Activated CD4-positive, alpha-beta T cell treated with anti-CD3 and anti-CD28 coated beads, Interleukin-2, amount 50 U/mL, for 24 hours (primary cell): ENCODE results near the gene STX11.
A peak's percentile ranks its signal among the peaks of the same experiment; 100 is the strongest.
"Not testable (repeated sequence)": the region's sequence is repeated elsewhere in the genome, so short reads cannot be mapped to it uniquely, and the experiment has no call there.

Experiments used
- DNase-seq, 2 donors: peaks; one replicate each; pipeline ENCODE4 v3.0.0-alpha.2; 2020; ENCODE audit warnings: low read depth in 1 of 2, low spot score in 1 of 2

The STX11 gene

DNA sequence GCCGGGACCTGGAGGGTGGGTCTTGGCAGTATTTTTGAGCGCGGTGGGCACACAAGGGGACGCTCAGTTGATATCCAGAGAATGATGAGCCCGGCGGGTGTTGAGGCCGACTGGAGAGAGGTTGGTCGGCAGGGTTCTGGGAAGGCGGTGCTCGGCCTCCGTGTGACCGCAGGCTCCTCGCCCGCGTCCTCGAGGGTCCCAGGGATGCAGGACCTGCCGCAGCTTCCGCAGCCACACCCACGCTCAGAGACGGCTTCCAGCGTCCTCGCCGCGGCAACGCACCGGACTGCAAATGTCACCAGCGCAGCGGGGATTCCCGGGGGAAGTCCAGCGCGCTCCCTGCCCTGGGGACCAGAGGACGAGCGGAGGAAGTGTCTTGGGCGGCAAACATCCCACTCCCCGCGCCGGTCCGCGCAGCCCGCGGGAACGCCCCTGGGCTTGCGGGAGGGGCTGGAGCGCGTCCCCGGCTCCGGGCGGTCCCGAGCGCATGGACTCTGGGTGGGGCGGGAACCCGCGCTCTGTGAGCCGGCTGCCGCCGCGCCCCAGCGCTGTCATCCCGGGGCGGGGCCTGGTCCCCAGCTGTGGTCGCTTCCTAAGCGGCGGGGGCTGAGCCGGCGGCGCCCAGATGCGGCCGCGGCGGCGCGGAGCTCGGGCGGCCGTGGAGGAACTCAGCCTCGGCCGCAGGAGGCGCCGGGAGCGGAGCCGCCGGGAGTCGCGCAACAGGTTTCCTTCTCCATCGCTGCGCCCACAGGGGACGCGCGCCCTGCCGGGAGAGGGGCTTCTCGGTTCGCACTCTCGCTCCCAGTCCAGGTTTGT, at the start of gene STX11:
TSS of gene STX11 (plus strand) at position 624 of the 816 bp plus-strand sequence. CDS start 36,111 bp downstream, outside the sequence.
- DNase-seq, result peak; percentile 71 to 75

DNA sequence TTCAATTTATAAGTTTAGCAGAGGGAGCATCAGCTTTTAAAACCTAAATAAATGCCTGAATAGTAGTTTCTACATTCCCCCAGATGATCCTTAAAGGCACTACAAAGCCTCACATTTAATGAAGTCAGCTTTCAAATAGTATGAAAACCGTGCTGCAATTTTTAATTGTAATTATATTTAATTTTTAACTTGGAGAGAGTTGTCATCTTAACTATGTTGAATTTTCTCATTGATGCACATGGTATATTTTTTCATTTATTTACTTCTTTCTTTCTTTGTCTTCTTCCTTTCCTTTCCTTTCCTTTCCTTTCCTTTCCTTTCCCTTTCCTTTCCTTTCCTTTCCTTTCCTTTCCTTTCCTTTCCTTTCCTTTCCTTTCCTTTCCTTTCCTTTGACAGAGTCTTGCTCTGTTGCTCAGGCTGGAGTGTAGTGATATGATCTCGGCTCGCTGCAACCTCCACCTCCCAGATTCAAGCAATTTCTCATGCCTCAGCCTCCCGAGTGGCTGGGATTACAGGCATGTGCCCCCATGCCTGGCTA, 47.2 kb upstream of the STX11 start:
- no peak for DNase-seq

DNA sequence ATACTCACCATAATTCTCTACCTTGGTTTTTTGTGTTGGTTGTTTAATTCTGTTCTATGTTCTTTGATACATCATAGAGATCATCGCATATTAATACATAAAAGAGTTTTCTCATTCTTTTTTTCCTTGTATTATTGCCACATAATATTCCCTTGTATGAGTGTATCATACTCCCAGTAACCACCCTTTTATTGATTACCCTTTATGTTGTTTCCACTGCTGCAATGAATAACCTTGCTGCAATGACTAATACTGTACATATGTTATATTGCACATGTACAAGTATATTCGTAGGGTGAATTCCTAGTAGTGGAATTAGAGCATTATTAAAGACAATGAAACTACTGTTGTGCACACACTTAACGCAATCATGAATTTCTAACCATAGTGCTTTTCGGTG, 45.8 kb upstream of the STX11 start:
- no peak for DNase-seq

DNA sequence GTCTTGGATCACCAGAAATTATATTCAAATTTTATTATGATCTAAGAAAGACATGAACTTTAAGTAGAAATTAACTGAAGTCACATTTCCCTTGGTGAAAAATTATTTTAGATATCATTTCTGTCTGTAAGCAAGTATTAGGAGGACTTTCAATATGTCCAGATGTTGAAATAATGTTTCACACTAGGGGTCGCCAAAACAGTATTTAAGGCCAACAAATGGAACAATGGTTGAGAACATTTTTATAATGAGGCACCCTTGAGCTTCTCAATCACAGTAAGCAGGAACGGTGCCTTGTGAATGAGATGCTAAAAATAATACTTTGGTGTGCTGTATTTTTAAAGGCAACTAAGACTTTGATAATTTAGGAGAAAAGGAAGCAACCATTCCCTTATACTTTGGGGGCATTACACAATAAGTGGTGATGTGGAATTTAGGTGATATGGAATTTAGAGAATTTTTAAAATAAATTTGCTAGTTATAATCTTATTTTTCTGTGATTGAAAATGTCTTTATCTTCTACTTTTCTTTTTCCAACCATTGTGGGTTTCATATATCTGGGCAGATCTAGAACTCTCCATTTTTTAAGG, 45.3 kb upstream of the STX11 start:
- DNase-seq, result peak in 1 of 2 donors; percentile 62

DNA sequence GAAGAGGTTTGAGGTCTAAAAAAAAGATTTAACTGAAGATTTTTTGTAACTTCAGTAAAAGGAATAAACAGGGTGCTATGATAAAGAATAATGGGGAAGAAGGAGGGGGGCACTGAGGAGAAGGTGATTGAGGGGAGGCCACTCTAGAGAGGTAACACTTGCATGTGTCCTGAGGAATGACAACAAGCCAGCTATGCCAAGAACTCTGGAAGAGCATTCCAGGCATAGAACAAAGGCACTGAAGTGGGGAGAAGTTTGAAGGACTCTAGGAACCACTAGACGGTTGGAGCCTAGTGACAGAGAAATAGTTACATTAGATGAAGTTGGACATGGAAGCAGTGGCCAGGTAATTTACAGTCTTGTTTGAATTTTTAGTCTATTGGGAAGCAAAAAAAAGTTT, 44.1 kb upstream of the STX11 start:
- no peak for DNase-seq

DNA sequence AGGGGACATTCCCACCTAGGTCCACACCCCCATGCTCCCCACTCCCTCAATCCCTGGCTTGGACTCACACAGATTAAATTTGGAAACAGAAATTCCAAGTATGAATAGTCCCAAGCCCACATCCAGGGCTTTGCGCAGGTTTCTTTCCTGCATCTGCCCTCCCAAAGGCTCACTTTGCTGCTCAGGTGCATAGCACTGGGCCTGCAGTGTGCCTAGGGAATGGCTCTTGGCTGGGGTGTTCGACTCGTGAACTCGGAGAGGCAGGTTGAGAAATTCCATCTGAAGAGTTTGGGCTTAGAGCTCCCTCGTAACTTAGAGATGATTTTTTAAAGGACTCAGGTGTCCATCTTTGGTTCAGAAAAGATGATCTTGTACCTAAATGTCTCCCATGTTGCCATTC, 40.1 kb upstream of the STX11 start:
- no peak for DNase-seq

DNA sequence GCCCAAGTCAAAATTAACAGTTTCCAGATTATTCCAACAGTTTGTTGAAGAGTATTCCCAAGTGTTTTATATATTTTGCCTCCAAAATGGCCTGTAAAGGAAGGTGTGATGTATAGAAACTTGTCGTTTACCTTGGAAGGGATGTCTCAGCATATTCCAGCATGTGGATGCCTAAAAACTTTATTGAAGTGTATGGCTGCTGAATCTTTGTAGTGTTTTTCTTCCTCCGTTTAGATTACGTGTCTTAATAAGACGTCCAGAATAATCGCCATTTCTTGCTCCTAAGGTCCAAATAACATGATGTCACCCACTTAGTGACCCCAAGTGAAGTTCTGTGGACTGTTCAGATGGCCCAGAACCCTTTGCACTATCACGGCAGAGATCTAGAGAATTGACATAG, 37.0 kb upstream of the STX11 start:
- no peak for DNase-seq

DNA sequence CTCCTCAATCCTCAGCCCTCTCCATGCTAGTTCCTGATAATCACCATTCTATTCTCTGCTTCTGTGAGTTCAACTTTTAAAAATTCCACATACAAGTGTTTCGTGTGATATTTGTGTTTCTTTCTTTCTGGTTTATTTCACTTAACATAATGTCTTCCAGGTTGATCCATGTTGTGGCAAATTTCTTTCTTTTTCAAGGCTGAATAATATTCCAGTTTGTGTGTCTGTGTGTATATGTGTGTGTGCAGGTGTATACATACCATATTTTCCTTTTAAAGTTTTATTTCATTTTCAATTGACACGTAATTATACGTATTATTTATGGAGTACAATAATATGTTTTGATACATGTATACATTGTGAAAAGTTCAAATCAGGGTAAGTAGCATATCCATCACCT, 35.1 kb upstream of the STX11 start:
- no peak for DNase-seq

DNA sequence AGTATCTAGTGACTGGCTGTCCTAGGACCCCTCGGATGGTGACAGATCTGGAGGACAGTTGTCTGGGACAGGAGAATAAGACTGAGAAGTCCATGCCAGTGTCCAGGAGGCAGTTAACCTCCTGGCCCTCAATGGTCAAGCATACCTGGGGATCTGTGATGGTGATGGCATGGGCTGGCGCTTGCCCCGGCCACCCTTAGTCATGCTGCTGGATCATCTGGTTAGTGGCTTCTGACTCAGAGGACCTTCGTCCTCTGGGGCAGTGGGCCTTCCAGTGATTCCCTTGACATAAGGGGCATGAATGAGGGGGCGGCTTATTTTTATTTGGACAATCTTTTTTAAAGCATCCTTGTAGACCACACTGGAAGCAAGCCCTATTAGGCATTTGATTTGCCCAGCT, 30.9 kb upstream of the STX11 start:
- DNase-seq, result no peak

DNA sequence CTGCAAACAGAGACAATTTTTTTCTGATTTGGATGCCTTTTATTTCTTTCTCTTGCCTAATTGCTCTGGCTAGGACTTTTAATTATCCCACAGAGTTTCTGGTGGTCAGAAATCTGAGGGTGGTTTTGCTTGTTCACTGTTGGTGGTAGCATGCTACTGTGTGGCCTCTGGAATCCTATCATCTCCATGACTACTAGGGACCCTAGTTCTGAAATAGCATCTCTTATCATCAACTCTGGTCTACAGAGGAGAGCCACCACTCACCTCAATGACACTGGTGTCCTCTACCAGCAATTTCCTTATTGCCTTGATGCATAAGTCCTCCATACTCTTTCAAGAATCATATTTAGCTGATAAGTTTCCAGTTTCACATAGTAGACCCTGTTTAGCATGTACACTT, 27.5 kb upstream of the STX11 start:
- no peak for DNase-seq

DNA sequence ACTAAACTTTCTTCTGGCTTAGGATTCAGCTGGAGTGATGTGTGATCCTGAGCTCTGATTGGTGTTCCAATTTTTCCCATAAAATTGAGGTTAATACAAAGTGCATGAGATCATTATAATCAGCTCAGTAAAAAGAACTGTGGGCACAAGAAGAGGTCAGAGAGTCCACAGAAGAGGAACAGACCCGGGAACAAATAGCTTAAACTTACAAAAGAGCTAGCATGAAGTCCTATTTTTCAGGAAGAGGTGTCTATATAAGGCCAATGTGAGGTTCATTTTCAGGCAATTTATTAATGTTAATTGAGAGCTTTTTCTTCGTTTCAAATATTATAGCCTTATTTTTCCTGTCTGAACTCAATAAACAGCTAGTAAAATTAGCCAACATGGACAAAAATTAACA, 26.9 kb upstream of the STX11 start:
- no peak for DNase-seq

DNA sequence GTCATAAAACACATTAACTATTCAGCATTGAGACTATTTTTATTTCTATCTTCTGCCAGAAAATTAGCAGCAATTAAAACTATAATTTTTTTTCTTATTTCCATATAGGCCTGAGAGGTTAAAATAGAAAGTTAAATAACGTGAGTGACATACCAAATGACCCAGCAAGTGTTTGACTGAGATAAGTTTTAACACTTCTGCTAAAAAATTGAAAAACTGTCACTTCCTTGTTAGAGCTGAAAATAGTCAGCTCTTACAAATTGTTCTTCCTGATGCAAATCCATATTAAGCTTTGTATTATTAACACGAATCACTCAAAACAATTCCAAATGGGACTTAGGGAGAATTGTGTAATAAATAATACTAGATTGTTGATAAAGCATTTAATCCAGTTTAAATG, 26.5 kb upstream of the STX11 start:
- DNase-seq, result no peak

DNA sequence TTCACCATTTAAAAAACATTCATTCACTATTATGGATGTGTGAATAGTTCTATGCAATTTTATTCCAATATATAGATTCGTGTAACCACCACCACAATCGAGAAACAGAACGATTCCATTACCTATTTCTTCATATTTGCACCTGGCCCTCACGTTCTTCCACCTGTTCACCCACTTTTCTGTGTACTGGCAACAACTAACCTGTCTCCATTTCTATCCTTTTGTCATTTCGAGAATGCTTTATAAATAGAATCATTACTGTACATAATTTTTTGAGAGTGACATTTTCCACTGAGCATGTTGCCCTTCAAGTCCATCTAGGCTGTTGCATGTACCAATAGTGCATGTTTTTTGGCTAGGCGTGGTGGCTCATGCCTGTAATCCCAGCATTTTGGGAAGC, 23.2 kb upstream of the STX11 start:
- DNase-seq, result no peak

DNA sequence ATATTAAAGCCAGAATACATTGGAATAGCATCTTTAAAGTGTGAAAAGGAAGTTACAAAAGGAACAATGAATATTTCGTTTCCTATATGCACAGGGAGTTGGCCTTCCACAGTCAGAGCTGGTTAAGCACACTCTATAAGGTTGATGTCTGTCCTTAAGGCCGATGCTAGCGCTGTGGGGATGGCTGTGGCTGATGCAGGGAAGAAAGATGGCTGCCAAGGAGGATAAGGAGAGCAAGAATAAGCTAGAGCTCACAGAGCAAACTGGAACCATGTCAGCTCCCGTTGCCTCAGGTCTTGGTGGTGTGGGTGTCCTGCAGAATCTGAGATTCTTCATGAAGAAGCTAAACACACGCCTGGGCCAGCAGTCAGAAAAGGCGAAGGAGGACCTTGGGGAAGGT, 20.8 kb upstream of the STX11 start:
- no peak for DNase-seq

DNA sequence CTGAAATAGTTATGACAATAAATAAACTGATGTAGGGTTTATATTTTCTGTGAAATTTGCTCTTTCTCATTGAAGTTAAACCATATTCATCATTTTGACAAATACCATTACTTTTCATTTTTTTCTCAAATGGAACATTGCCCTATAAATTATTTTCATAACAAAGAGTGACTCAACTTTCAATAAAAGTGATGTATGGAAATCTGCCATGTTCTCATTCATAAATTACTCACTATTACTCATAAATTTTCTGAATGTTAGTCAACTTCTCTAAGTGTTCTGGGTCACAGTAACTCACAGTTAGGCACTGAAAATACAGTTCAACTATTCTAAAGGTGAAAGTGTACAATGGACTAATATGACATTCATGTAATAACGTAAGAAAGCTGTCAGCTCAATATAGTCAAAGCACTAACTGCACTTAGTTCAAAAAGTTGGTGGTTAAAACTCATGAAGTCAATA, 19.0 kb upstream of the STX11 start:
- DNase-seq, result peak in 1 of 2 donors; percentile 10

DNA sequence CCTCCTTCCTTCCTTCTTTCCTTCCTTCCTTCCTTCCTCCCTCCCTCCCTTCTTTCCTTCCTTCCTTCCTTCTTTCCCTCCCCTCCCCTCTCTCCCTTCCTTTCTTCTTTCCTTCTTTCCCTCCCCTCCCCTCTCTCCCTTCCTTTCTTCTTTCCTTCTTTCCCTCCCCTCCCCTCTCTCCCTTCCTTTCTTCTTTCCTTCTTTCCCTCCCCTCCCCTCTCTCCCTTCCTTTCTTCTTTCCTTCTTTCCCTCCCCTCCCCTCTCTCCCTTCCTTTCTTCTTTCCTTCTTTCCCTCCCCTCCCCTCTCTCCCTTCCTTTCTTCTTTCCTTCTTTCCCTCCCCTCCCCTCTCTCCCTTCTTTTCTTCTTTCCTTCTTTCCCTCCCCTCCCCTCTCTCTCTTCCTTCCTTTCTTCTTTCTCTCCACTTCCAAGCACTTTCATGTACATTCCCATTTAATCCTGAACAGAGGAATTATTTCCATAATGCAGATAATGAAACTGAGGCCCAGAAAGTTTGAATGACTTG, 18.1 kb upstream of the STX11 start:
- DNase-seq, result not testable (repeated sequence)

DNA sequence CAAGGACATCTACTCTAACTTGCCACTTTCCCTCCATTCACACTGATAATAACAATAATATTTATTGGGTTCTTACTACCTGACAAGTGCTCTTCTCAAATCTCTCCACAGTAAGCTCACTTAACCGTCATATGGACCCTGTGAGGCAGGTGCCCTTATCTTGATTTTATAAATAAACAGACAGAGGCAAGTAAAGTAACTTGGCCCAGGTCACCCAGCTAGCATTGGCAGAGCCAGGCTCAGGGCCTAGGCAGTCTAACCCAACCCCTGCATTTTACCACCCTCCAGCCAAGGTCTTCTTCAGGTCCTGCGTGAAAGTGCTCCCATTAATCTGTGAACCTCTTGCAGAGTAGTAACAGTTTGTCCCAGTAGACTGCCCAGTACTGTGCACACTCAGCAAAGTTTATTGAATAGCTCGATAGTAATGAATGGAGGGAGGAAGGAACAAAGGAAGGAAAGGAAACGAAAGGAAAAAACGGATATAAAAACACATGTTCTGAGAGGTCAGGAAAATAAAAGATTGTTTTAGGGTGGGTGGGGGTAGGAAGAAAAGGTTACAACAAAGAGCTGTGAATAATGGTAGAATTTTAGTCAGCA, 17.0 kb upstream of the STX11 start:
- no peak for DNase-seq

DNA sequence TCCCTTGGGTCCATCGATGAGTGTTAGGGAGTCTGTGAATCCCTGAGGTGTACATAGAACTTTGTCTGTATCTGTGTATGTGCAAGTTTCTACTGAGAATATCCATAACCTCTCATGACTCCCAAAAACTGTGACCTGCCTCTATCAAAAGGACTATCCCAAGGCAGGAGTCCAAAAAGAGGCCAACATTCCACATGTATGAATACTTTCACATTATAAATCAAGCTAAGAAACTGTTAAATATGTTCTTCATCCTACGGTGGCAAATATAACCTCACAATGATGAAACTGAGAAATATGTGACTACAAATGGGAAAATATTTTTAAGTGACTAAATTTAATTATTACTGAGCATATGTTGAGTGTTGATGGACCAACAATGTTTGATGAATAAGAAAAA, 16.1 kb upstream of the STX11 start:
- no peak for DNase-seq

DNA sequence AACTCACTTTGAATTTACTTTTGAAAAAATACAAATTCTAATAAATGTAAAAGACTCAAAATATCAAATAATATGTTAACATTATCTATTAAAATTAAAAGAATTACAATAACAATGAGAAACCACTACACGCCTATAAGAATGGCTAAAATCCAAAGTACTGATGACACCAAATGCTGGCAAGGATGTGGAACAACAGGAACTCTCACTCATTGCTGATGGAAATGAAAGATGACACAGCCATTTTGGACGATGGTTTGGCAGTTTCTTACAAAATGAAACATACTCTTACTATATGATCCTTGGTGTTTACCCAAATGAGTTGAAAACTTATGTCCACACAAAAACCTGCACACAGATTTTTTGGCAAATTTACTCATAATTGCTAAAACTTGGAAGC, 15.6 kb upstream of the STX11 start:
- no peak for DNase-seq

DNA sequence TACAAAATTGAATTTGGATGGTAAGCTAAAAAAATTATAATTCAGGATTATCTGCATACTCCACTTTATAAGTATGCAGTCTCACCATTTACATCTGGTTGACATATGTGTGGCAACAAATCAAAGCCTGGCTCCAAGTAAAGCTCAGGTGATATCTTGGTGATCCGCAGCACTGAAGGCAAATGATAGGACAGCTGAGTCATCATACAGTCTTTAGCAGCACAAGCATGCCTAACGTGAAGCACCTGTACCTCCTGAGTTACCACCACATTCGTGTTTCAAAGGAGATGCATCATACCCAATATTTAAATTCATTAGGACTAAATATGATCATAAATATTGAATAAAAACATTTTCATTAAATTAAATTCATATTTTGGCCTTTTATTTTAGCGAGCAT, 11.8 kb upstream of the STX11 start:
- no peak for DNase-seq

DNA sequence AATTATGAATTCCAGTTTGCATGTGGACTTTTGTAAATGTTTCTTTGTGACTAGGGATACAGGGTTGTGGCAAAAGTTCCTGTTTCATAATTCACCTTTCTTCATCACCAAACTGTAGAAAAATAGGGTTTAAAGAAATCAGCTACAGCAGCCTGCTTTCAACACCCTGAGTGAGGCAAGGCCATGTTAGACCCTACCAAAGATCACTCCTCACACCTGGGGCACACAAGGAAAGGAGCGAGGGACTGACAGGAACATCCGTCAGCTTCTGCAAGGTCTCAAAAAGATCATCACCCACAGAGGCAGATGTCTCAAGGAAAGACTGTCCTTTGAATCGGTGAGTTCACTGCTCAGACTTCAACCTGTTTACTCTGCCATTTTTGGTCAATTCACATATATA, 10.5 kb upstream of the STX11 start:
- DNase-seq, result no peak

DNA sequence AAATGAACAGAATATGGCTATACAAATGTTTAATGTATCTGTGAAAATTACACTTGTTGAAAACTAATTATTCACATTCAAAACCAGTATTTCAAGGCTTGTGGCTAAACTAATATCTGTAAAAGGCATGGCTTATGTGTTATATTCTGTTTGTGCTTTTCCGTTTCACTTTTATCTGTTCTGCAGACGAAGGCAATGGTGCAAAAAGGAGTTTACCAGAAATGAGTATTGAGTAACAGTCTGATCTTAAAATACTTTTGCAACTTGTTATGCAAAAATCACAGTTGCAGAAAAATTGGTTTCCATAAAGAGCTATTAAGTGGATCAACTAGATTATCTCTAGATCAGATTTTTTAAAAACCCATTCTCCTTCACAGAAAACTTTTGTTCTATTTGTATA, 9.4 kb upstream of the STX11 start:
- no peak for DNase-seq
